Measurements from ENCODE around the gene RABGEF1. TPM values are rescaled to one million over a fixed set of nuclear protein-coding genes. Genes with fewer than 3 reads are reported as not detected.
A peak's percentile ranks its signal among the peaks of the same experiment; 100 is the strongest.
"Not testable (repeated sequence)": the region's sequence is repeated elsewhere in the genome, so short reads cannot be mapped to it uniquely, and the experiment has no call there.

Gene RABGEF1
- total RNA-seq, 5 donors from 2014 or later (not counting 1 experiment from before 2014, with no cell fraction given), result 18.2 to 22.6 (median 20.9) TPM

GRCh38 chr7:66755059-66755458 lies 14.5 kb downstream of the RABGEF1 start:
- H3K4me1 ChIP-seq (ENCODE audit: control insufficient read depth in 1 of 2, extremely low read depth in 1 of 2, insufficient read depth in 2 of 2, low read length in 2 of 2); H3K4me3 ChIP-seq (ENCODE audit: control insufficient read depth in 1 of 2, extremely low read depth in 1 of 2, low read length in 1 of 2); H3K27me3 ChIP-seq (replicated peaks in 1 of 2; ENCODE audit: control insufficient read depth in 2 of 2, extremely low read depth in 1 of 2, insufficient read depth in 2 of 2, low read length in 1 of 2); H3K36me3 ChIP-seq (ENCODE audit: control insufficient read depth in 2 of 2, extremely low read depth in 1 of 2, insufficient read depth in 1 of 2, low read length in 1 of 2); H3K9me3 ChIP-seq; CTCF ChIA-PET; H3K27ac Mint-ChIP-seq; ATAC-seq (replicated peaks in 1 of 4); H3K27ac ChIP-seq (ENCODE audit: low read length); DNase-seq; H3K9me3 Mint-ChIP-seq; H3K27me3 Mint-ChIP-seq; H3K4me3 Mint-ChIP-seq: not testable (repeated sequence)
- H3K4me1 Mint-ChIP-seq, result peaks cover 43 to 55% (median 54%) of the 10 kb centered on the region in 3 donors
- no CpG with 5 or more reads among the region's 4 CpGs for WGBS (ENCODE audit: insufficient coverage)
- H3K36me3 Mint-ChIP-seq, result peaks cover 20% of the 10 kb centered on the region
- POLR2A ChIA-PET, result interaction anchor here in 1 of 2 donors (0.6 kb wide), 2 partner anchors 8 to 78 kb away, joined by 3 to 4 read pairs; no protein-coding TSS in a partner anchor

- H3K9me3 ChIP-seq; H3K4me1 ChIP-seq (ENCODE audit: control insufficient read depth in 1 of 2, extremely low read depth in 1 of 2, insufficient read depth in 2 of 2, low read length in 2 of 2); H3K36me3 ChIP-seq (ENCODE audit: control insufficient read depth in 2 of 2, extremely low read depth in 1 of 2, insufficient read depth in 1 of 2, low read length in 1 of 2); H3K27ac Mint-ChIP-seq; ATAC-seq (replicated peaks in 1 of 4); CTCF ChIA-PET; H3K27me3 Mint-ChIP-seq; H3K27ac ChIP-seq (ENCODE audit: low read length); POLR2A ChIA-PET; H3K9me3 Mint-ChIP-seq; H3K4me3 ChIP-seq (ENCODE audit: control insufficient read depth in 1 of 2, extremely low read depth in 1 of 2, low read length in 1 of 2); DNase-seq; H3K27me3 ChIP-seq (replicated peaks in 1 of 2; ENCODE audit: control insufficient read depth in 2 of 2, extremely low read depth in 1 of 2, insufficient read depth in 2 of 2, low read length in 1 of 2); H3K4me3 Mint-ChIP-seq: not testable (repeated sequence)
- WGBS (ENCODE audit: insufficient coverage), result no CpG with 5 or more reads among the region's 3 CpGs
- Mint-ChIP-seq H3K36me3 (peaks cover 21% of the 10 kb centered on the region), H3K4me1 (peaks cover 44 to 57% (median 52%) of the 10 kb centered on the region in 3 donors)
These were observed 15.7 kb downstream of the RABGEF1 start for GRCh38 chr7:66756227-66756626.

- H3K4me3 ChIP-seq (ENCODE audit: control insufficient read depth in 1 of 2, extremely low read depth in 1 of 2, low read length in 1 of 2), result no peak overlapping the region
- no peaks in the 10 kb centered on the region for H3K9me3 Mint-ChIP-seq
- H3K4me3 Mint-ChIP-seq, result no peak overlapping the region
- ChIA-PET CTCF (no interaction called here), POLR2A (no interaction called here)
- DNase-seq (no peak), ATAC-seq (replicated peaks in 1 of 4) (no peak)
- H3K36me3 Mint-ChIP-seq, result peaks cover 21% of the 10 kb centered on the region
- peaks cover 38 to 51% (median 49%) of the 10 kb centered on the region in 3 donors for H3K4me1 Mint-ChIP-seq
- no peaks in the 10 kb centered on the region for H3K27me3 Mint-ChIP-seq
- H3K4me1 ChIP-seq (ENCODE audit: control insufficient read depth in 1 of 2, extremely low read depth in 1 of 2, insufficient read depth in 2 of 2, low read length in 2 of 2), result peaks cover 0 to 8% of the 10 kb centered on the region in 2 experiments
- no peak overlapping the region for H3K27ac Mint-ChIP-seq
- no peak overlapping the region for H3K27ac ChIP-seq (ENCODE audit: low read length)
- H3K36me3 ChIP-seq (ENCODE audit: control insufficient read depth in 2 of 2, extremely low read depth in 1 of 2, insufficient read depth in 1 of 2, low read length in 1 of 2), result no peaks in the 10 kb centered on the region
- H3K9me3 ChIP-seq, result no peaks in the 10 kb centered on the region
- H3K27me3 ChIP-seq (replicated peaks in 1 of 2; ENCODE audit: control insufficient read depth in 2 of 2, extremely low read depth in 1 of 2, insufficient read depth in 2 of 2, low read length in 1 of 2), result no peaks in the 10 kb centered on the region
These were observed 16.4 kb downstream of the RABGEF1 start for GRCh38 chr7:66756889-66757288.

- Mint-ChIP-seq H3K36me3 (peaks cover 19% of the 10 kb centered on the region), H3K4me3 (no peak overlapping the region), H3K27ac (no peak overlapping the region), H3K27me3 (no peaks in the 10 kb centered on the region), H3K9me3 (peaks cover 0 to 2% (median 0%) of the 10 kb centered on the region in 3 donors), H3K4me1 (peaks cover 32 to 45% (median 43%) of the 10 kb centered on the region in 3 donors)
- CTCF ChIA-PET, result interaction anchor here in 1 of 2 donors (0.6 kb wide), 1 partner anchor 15 kb away, joined by 3 read pairs; no protein-coding TSS in a partner anchor
- ATAC-seq (replicated peaks in 1 of 4) (no peak), DNase-seq (no peak)
- H3K27ac ChIP-seq (ENCODE audit: low read length), result no peak overlapping the region
- no peak overlapping the region for H3K4me3 ChIP-seq (ENCODE audit: control insufficient read depth in 1 of 2, extremely low read depth in 1 of 2, low read length in 1 of 2)
- H3K27me3 ChIP-seq (replicated peaks in 1 of 2; ENCODE audit: control insufficient read depth in 2 of 2, extremely low read depth in 1 of 2, insufficient read depth in 2 of 2, low read length in 1 of 2), result no peaks in the 10 kb centered on the region
- no peaks in the 10 kb centered on the region for H3K36me3 ChIP-seq (ENCODE audit: control insufficient read depth in 2 of 2, extremely low read depth in 1 of 2, insufficient read depth in 1 of 2, low read length in 1 of 2)
- POLR2A ChIA-PET, result interaction anchor here (0.5 to 0.6 kb wide), 2 partner anchors 52 to 59 kb away, joined by 4 to 5 read pairs; no protein-coding TSS in a partner anchor
- 93% methylated on average over 3 of the region's 6 CpGs for WGBS (ENCODE audit: insufficient coverage)
- no peaks in the 10 kb centered on the region for H3K9me3 ChIP-seq
- peaks cover 0 to 8% of the 10 kb centered on the region in 2 experiments for H3K4me1 ChIP-seq (ENCODE audit: control insufficient read depth in 1 of 2, extremely low read depth in 1 of 2, insufficient read depth in 2 of 2, low read length in 2 of 2)
These were observed 17.4 kb downstream of the RABGEF1 start for GRCh38 chr7:66757939-66758338.

GRCh38 chr7:66758950-66759628 lies 18.6 kb downstream of the RABGEF1 start:
- H3K27me3 Mint-ChIP-seq, result no peaks in the 10 kb centered on the region
- H3K27ac Mint-ChIP-seq, result no peak overlapping the region
- ChIA-PET POLR2A (no interaction called here), CTCF (no interaction called here)
- peaks cover 0 to 8% of the 10 kb centered on the region in 2 experiments for H3K4me1 ChIP-seq (ENCODE audit: control insufficient read depth in 1 of 2, extremely low read depth in 1 of 2, insufficient read depth in 2 of 2, low read length in 2 of 2)
- H3K27me3 ChIP-seq (replicated peaks in 1 of 2; ENCODE audit: control insufficient read depth in 2 of 2, extremely low read depth in 1 of 2, insufficient read depth in 2 of 2, low read length in 1 of 2), result no peaks in the 10 kb centered on the region
- 75% methylated on average over 4 of the region's 9 CpGs for WGBS (ENCODE audit: insufficient coverage)
- peaks cover 2 to 7% (median 5%) of the 10 kb centered on the region in 3 donors for H3K9me3 Mint-ChIP-seq
- peaks cover 29 to 40% (median 38%) of the 10 kb centered on the region in 3 donors for H3K4me1 Mint-ChIP-seq
- peaks cover 26% of the 10 kb centered on the region for H3K36me3 Mint-ChIP-seq
- no peak overlapping the region for H3K4me3 Mint-ChIP-seq
- no peak overlapping the region for H3K27ac ChIP-seq (ENCODE audit: low read length)
- DNase-seq, result peak in 1 of 35 experiments; percentile 35
- peak in 1 of 4 experiments; percentile 12 for ATAC-seq (replicated peaks in 1 of 4)
- no peak overlapping the region for H3K4me3 ChIP-seq (ENCODE audit: control insufficient read depth in 1 of 2, extremely low read depth in 1 of 2, low read length in 1 of 2)
- H3K9me3 ChIP-seq, result no peaks in the 10 kb centered on the region
- H3K36me3 ChIP-seq (ENCODE audit: control insufficient read depth in 2 of 2, extremely low read depth in 1 of 2, insufficient read depth in 1 of 2, low read length in 1 of 2), result no peaks in the 10 kb centered on the region

- H3K4me3 ChIP-seq (ENCODE audit: control insufficient read depth in 1 of 2, extremely low read depth in 1 of 2, low read length in 1 of 2); H3K27ac Mint-ChIP-seq; H3K9me3 ChIP-seq; H3K27ac ChIP-seq (ENCODE audit: low read length); CTCF ChIA-PET; H3K4me3 Mint-ChIP-seq; H3K9me3 Mint-ChIP-seq; H3K27me3 ChIP-seq (replicated peaks in 1 of 2; ENCODE audit: control insufficient read depth in 2 of 2, extremely low read depth in 1 of 2, insufficient read depth in 2 of 2, low read length in 1 of 2); POLR2A ChIA-PET; ATAC-seq (replicated peaks in 1 of 4); H3K36me3 ChIP-seq (ENCODE audit: control insufficient read depth in 2 of 2, extremely low read depth in 1 of 2, insufficient read depth in 1 of 2, low read length in 1 of 2); DNase-seq; H3K27me3 Mint-ChIP-seq: not testable (repeated sequence)
- H3K4me1 Mint-ChIP-seq, result peaks cover 45 to 53% (median 46%) of the 10 kb centered on the region in 3 donors
- H3K4me1 ChIP-seq (ENCODE audit: control insufficient read depth in 1 of 2, extremely low read depth in 1 of 2, insufficient read depth in 2 of 2, low read length in 2 of 2), result peaks cover 4 to 15% of the 10 kb centered on the region in 2 experiments
- WGBS (ENCODE audit: insufficient coverage), result no CpG with 5 or more reads among the region's 3 CpGs
- H3K36me3 Mint-ChIP-seq, result peaks cover 30% of the 10 kb centered on the region
These were observed 22.6 kb downstream of the RABGEF1 start for GRCh38 chr7:66763183-66763582.

All from T-cell (primary cell).